IMR-90 (cell line): ENCODE results near the gene AGAP1. TPM values are rescaled to one million over a fixed set of nuclear protein-coding genes. Genes with fewer than 3 reads are reported as not detected.

Experiments used
- ATAC-seq: fragments of 200-7000 bp; cut with Tn5 transposase; 2 replicates; pipeline ENCODE4 v1.9.1; 2020; ENCODE audit warnings: low read depth, mild to moderate bottlenecking, moderate library complexity
- BruUV-seq: library from RNA; stranded (reverse); fragments of 400-500 nt; replicated peaks from 2 replicates; lab custom pipeline; 2021; lab: Mats Ljungman, UMichigan
- CTCF ChIA-PET: fragments of 300-600 bp; formaldehyde crosslinking; extraction: SDS; loops from one replicate; lab custom pipeline; 2021; ENCODE audit warnings: antibody characterized with exemption; lab: Yijun Ruan, JAX
- POLR2A ChIA-PET: fragments of 300-600 bp; sonication (Branson Sonifier 250); formaldehyde crosslinking; loops from one replicate; lab custom pipeline; 2022; ENCODE audit warnings: antibody characterized with exemption; ENCODE audit not compliant: unreplicated experiment; lab: Charles Lee
- DNase-seq: peaks from one replicate; pipeline ENCODE4 v3.0.0; 2013
- H2AFZ ChIP-seq: replicated peaks from 2 replicates; pipeline ENCODE3; 2013; ENCODE audit warnings: low read length, mild to moderate bottlenecking; ENCODE audit not compliant: poor library complexity
- H2AK5ac ChIP-seq: 2 replicates; pipeline ENCODE4 v1.6.1; 2013; ENCODE audit warnings: low read depth, low read length, inconsistent platforms
- H2AK9ac ChIP-seq: replicated peaks from 2 replicates; pipeline ENCODE3; 2013; ENCODE audit warnings: mild to moderate bottlenecking, low read depth, low read length, moderate library complexity; ENCODE audit not compliant: poor library complexity
- H2BK120ac ChIP-seq: 2 replicates; pipeline ENCODE4 v1.6.1; 2013; ENCODE audit warnings: low read depth, low read length, inconsistent platforms
- H2BK15ac ChIP-seq: 3 replicates; pipeline ENCODE4 v1.6.1; 2013; ENCODE audit warnings: low read depth, low read length, inconsistent platforms
- H2BK20ac ChIP-seq: 2 replicates; pipeline ENCODE4 v1.6.1; 2013; ENCODE audit warnings: low read depth, mild to moderate bottlenecking, inconsistent platforms, low read length, moderate library complexity
- H2BK5ac ChIP-seq: 2 replicates; pipeline ENCODE4 v1.6.1; 2013; ENCODE audit warnings: mild to moderate bottlenecking, low read depth, low read length, inconsistent platforms; ENCODE audit not compliant: poor library complexity, severe bottlenecking
- H3K14ac ChIP-seq: replicated peaks from 2 replicates; pipeline ENCODE4 v1.6.1; 2013; ENCODE audit warnings: low read depth, low read length, inconsistent platforms
- H3K18ac ChIP-seq: 2 replicates; pipeline ENCODE4 v1.6.1; 2013; ENCODE audit warnings: low read depth, low read length, control low read depth
- H3K23ac ChIP-seq: 2 replicates; pipeline ENCODE4 v1.6.1; 2013; ENCODE audit warnings: low read depth, low read length, inconsistent platforms
- H3K27ac ChIP-seq: 2 replicates; pipeline ENCODE4 v1.5.1; 2013; ENCODE audit warnings: mild to moderate bottlenecking, control low read depth, low read length; ENCODE audit not compliant: insufficient read depth
- H3K27me3 ChIP-seq: 2 replicates; pipeline ENCODE4 v1.6.1; 2013; ENCODE audit warnings: low read length; ENCODE audit not compliant: control insufficient read depth, insufficient read depth
- H3K36me3 ChIP-seq: 2 replicates; pipeline ENCODE4 v1.6.1; 2013; ENCODE audit warnings: low read length, mixed read lengths; ENCODE audit not compliant: control insufficient read depth, insufficient read depth
- H3K4ac ChIP-seq: 2 replicates; pipeline ENCODE4 v1.6.1; 2013; ENCODE audit warnings: low read depth, low read length, inconsistent platforms
- H3K4me1 ChIP-seq: 2 replicates; pipeline ENCODE4 v1.6.1; 2013; ENCODE audit warnings: low read length, mixed read lengths; ENCODE audit not compliant: control insufficient read depth, insufficient read depth
- H3K4me2 ChIP-seq: 2 replicates; pipeline ENCODE4 v1.6.1; 2013; ENCODE audit warnings: low read depth, mild to moderate bottlenecking, control low read depth, low read length, moderate library complexity
- H3K4me3 ChIP-seq: 2 replicates; pipeline ENCODE4 v1.5.1; 2013; ENCODE audit warnings: low read depth, mild to moderate bottlenecking, control low read depth, low read length, moderate library complexity; ENCODE audit not compliant: insufficient read depth
- H3K56ac ChIP-seq: 2 replicates; pipeline ENCODE4 v1.6.1; 2013; ENCODE audit warnings: low read length, inconsistent platforms; ENCODE audit not compliant: insufficient read depth; ENCODE audit errors: extremely low read depth
- H3K79me1 ChIP-seq, 2 experiments: 2 replicates each; pipeline ENCODE4 v1.6.1; 2013; ENCODE audit warnings: low read length in 2 of 2, inconsistent platforms in 1 of 2, low read depth in 1 of 2
- H3K9ac ChIP-seq: 2 replicates; pipeline ENCODE4 v1.6.1; 2013; ENCODE audit warnings: low read depth, low read length, control low read depth
- H3K9me1 ChIP-seq: 2 replicates; pipeline ENCODE4 v1.6.1; 2013; ENCODE audit warnings: low read length, inconsistent platforms; ENCODE audit not compliant: insufficient read depth
- H3K9me3 ChIP-seq: 2 replicates; pipeline ENCODE4 v1.6.1; 2013; ENCODE audit warnings: low read length; ENCODE audit not compliant: control insufficient read depth, insufficient read depth
- H4K20me1 ChIP-seq: 2 replicates; pipeline ENCODE4 v1.6.1; 2013; ENCODE audit warnings: low read length, inconsistent platforms; ENCODE audit not compliant: insufficient read depth
- H4K5ac ChIP-seq: 2 replicates; pipeline ENCODE4 v1.6.1; 2013; ENCODE audit warnings: mild to moderate bottlenecking, low read depth, low read length, control low read depth
- H4K8ac ChIP-seq, 2 experiments: 2 replicates each; pipeline ENCODE4 v1.6.1; 2013; ENCODE audit warnings: low read depth in 2 of 2, low read length in 2 of 2, control low read depth in 1 of 2, inconsistent platforms in 1 of 2
- H4K91ac ChIP-seq: 2 replicates; pipeline ENCODE4 v1.6.1; 2013; ENCODE audit warnings: low read depth, low read length, inconsistent platforms; ENCODE audit not compliant: insufficient read depth
- BHLHE40 ChIP-seq: fragments of 150-350 bp; IDR thresholded peaks from 2 replicates; pipeline ENCODE4 v1.6.1; 2016; ENCODE audit warnings: mild to moderate bottlenecking, low read depth, low read length
- CEBPB ChIP-seq: IDR thresholded peaks from 2 replicates; pipeline ENCODE4 v1.6.1; 2012; ENCODE audit warnings: low read depth, low read length, improper control_type of control experiment
- CHD1 ChIP-seq: IDR thresholded peaks from 2 replicates; pipeline ENCODE4 v1.6.1; 2012; ENCODE audit warnings: low read depth, low read length, improper control_type of control experiment
- ELK1 ChIP-seq: fragments of 150-350 bp; IDR thresholded peaks from 2 replicates; pipeline ENCODE4 v1.6.1; 2016; ENCODE audit warnings: low read depth, mild to moderate bottlenecking, low read length, moderate library complexity, borderline replicate concordance
- FOS ChIP-seq: fragments of 150-350 bp; IDR thresholded peaks from 2 replicates; pipeline ENCODE4 v1.6.1; 2016; ENCODE audit warnings: low read depth, low read length
- MAFK ChIP-seq: IDR thresholded peaks from 2 replicates; pipeline ENCODE4 v1.6.1; 2012; ENCODE audit warnings: low read depth, low read length, improper control_type of control experiment
- MAZ ChIP-seq: IDR thresholded peaks from 2 replicates; pipeline ENCODE4 v1.6.1; 2012; ENCODE audit warnings: low read depth, mild to moderate bottlenecking, low read length, improper control_type of control experiment, moderate library complexity, borderline replicate concordance
- MXI1 ChIP-seq: IDR thresholded peaks from 2 replicates; pipeline ENCODE4 v1.6.1; 2012; ENCODE audit warnings: low read depth, mild to moderate bottlenecking, low read length, moderate library complexity, borderline replicate concordance
- NFE2L2 ChIP-seq: fragments of 150-350 bp; IDR thresholded peaks from 2 replicates; pipeline ENCODE4 v1.6.1; 2016; ENCODE audit warnings: low read depth, mild to moderate bottlenecking, low read length
- POLR2A ChIP-seq: IDR thresholded peaks from 2 replicates; pipeline ENCODE4 v1.6.1; 2012; ENCODE audit warnings: mild to moderate bottlenecking, low read depth, low read length
- RAD21 ChIP-seq: IDR thresholded peaks from 2 replicates; pipeline ENCODE4 v1.6.1; 2012; ENCODE audit warnings: low read length, improper control_type of control experiment
- RCOR1 ChIP-seq: IDR thresholded peaks from 2 replicates; pipeline ENCODE4 v1.6.1; 2012; ENCODE audit warnings: mild to moderate bottlenecking, low read length, improper control_type of control experiment; ENCODE audit not compliant: insufficient replicate concordance
- RFX5 ChIP-seq: IDR thresholded peaks from 2 replicates; pipeline ENCODE4 v1.8.0; 2012; ENCODE audit warnings: low read depth, mild to moderate bottlenecking, low read length, moderate library complexity
- SMC3 ChIP-seq: fragments of 150-350 bp; IDR thresholded peaks from 2 replicates; pipeline ENCODE4 v1.6.1; 2016; ENCODE audit warnings: low read depth, mild to moderate bottlenecking, antibody characterized with exemption, low read length, moderate library complexity
- WGBS, 2 experiments: methylation state at CpG; one replicate each; pipeline versions ENCODE4 v1.1.5 to v1.1.7; 2013; ENCODE audit warnings: missing lambda C conversion rate in 2 of 2; ENCODE audit not compliant: insufficient read length in 1 of 2; ENCODE audit errors: extremely low coverage in 2 of 2; 5-methylcytosine and 5-hydroxymethylcytosine counted together
- dilution Hi-C: fragments of 300-500 bp; cut with HindIII; formaldehyde crosslinking; loops from one replicate; pipeline ENCODE4 v1.14.3; 2018; ENCODE audit warnings: low sequenced_read_pairs; ENCODE audit not compliant: unreplicated experiment
- in situ Hi-C: fragments of 300-500 bp; cut with MboI; formaldehyde crosslinking; loops from 3 replicates; pipeline ENCODE4 v1.14.3; 2019; ENCODE audit warnings: low sequenced_read_pairs, inconsistent platforms, mixed read lengths
- intact Hi-C: fragments of 100-400 bp; cut with micrococcal nuclease; formaldehyde crosslinking; loops from 2 replicates; pipeline ENCODE4 v1.10.0; 2022
- polyA plus RNA-seq, 3 experiments: library from polyadenylated mRNA; depleted of rRNA; stranded (reverse); fragments of >200 nt; gene quantifications; 2 replicates each; pipeline ENCODE4 v1.2.3, GENCODE V29; 2012; ENCODE audit warnings: low replicate concordance in 1 of 3
- total RNA-seq: library from RNA; depleted of rRNA; stranded (reverse); fragments of >200 nt; gene quantifications from 2 replicates; pipeline ENCODE4 v1.2.3, GENCODE V29; 2012
- TF ChIP-seq, protein P1 (sequence below): conservative IDR thresholded peaks from 2 replicates; pipeline ENCODE4 v1.5.1; 2012; ENCODE audit warnings: mild to moderate bottlenecking, low read depth, low read length, improper control_type of control experiment
- TF ChIP-seq, protein P2 (sequence below): fragments of 150-350 bp; IDR thresholded peaks from 2 replicates; pipeline ENCODE4 v1.6.1; 2017; ENCODE audit warnings: mild to moderate bottlenecking, antibody characterized with exemption, low read length, low read depth

The AGAP1 gene
- total and polyA plus RNA-seq, 2 of the 4 experiments (the other 2 are of a cell fraction), result 15.1 to 16.4 TPM

DNA sequence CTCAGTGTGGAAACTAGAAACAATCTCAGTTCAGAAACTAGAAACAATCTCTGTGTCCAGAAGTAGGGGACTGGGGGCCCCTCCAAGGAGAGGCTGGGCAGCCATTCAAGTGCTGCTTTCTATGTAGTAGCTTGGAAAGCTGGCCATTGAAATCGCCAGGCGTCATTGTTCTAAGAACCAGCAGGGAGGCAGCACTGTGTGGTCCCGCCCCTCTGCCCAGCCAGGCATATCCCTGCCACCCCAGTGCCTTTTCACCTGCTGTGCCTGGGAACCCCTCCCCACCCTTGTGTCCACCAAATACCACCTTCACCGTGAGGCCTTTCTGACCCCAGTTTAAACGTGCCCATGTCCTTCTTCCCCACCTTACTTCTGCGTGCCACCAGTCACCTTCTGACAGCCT, 452.7 kb downstream of the AGAP1 start:
- H3K79me1 ChIP-seq, result no peaks in the 10 kb centered on the region; a peak in 1 of 4 replicates
- H3K27me3 ChIP-seq, result no peaks in the 10 kb centered on the region
- H3K9ac ChIP-seq, result no peak overlapping the region
- H2BK5ac ChIP-seq, result no peak overlapping the region
- POLR2A ChIA-PET, result no interaction called here
- no peak overlapping the region for H3K4ac ChIP-seq
- no peak overlapping the region for H2BK15ac ChIP-seq
- dilution Hi-C loops, result no loop called here
- no peak for DNase-seq
- no peak overlapping the region for H2AFZ ChIP-seq
- no CpG with 5 or more reads among the region's 6 CpGs for WGBS, 2 experiments
- H3K4me2 ChIP-seq, result no peak overlapping the region
- H3K18ac ChIP-seq, result no peak overlapping the region
- TF ChIP-seq POLR2A, result no peak
- TF ChIP-seq BHLHE40, result no peak
- no peak for TF ChIP-seq FOS
- no peak for TF ChIP-seq MAFK
- no peak for TF ChIP-seq RCOR1
- no peak for TF ChIP-seq CHD1
- no peak for TF ChIP-seq MAZ
- TF ChIP-seq, protein P1, sequence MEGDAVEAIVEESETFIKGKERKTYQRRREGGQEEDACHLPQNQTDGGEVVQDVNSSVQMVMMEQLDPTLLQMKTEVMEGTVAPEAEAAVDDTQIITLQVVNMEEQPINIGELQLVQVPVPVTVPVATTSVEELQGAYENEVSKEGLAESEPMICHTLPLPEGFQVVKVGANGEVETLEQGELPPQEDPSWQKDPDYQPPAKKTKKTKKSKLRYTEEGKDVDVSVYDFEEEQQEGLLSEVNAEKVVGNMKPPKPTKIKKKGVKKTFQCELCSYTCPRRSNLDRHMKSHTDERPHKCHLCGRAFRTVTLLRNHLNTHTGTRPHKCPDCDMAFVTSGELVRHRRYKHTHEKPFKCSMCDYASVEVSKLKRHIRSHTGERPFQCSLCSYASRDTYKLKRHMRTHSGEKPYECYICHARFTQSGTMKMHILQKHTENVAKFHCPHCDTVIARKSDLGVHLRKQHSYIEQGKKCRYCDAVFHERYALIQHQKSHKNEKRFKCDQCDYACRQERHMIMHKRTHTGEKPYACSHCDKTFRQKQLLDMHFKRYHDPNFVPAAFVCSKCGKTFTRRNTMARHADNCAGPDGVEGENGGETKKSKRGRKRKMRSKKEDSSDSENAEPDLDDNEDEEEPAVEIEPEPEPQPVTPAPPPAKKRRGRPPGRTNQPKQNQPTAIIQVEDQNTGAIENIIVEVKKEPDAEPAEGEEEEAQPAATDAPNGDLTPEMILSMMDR, result no peak
- no peak for TF ChIP-seq RAD21
- TF ChIP-seq ELK1, result no peak
- no peak for TF ChIP-seq SMC3
- TF ChIP-seq NFE2L2, result no peak
- TF ChIP-seq MXI1, result no peak
- TF ChIP-seq RFX5, result no peak
- TF ChIP-seq, protein P2, sequence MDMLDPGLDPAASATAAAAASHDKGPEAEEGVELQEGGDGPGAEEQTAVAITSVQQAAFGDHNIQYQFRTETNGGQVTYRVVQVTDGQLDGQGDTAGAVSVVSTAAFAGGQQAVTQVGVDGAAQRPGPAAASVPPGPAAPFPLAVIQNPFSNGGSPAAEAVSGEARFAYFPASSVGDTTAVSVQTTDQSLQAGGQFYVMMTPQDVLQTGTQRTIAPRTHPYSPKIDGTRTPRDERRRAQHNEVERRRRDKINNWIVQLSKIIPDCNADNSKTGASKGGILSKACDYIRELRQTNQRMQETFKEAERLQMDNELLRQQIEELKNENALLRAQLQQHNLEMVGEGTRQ, result no peak
- TF ChIP-seq CEBPB, result no peak
- no TSS peak for BruUV-seq
- H4K91ac ChIP-seq, result no peak overlapping the region
- H3K9me3 ChIP-seq, result no peaks in the 10 kb centered on the region
- no peak overlapping the region for H2BK20ac ChIP-seq
- H4K20me1 ChIP-seq, result no peaks in the 10 kb centered on the region
- no peak overlapping the region for H3K14ac ChIP-seq
- H3K23ac ChIP-seq, result no peak overlapping the region
- intact Hi-C loops, result loop anchor here (10.0 kb wide), 1 partner anchor 228 kb away; no protein-coding TSS in a partner anchor
- H3K56ac ChIP-seq, result no peak overlapping the region
- no peaks in the 10 kb centered on the region for H3K36me3 ChIP-seq
- no peak overlapping the region for H3K4me3 ChIP-seq
- no peaks in the 10 kb centered on the region for H3K4me1 ChIP-seq
- ATAC-seq, result no peak
- no peak overlapping the region for H3K27ac ChIP-seq
- H4K5ac ChIP-seq, result no peak overlapping the region
- no peak overlapping the region for H2AK9ac ChIP-seq
- no peak overlapping the region for H2BK120ac ChIP-seq
- in situ Hi-C loops, result no loop called here
- no peak overlapping the region for H4K8ac ChIP-seq
- H3K9me1 ChIP-seq, result peaks cover under 1% of the 10 kb centered on the region; the same call in 1 of the 2 replicates
- CTCF ChIA-PET, result no interaction called here
- H2AK5ac ChIP-seq, result no peak overlapping the region
